NT2/D1 (cell line): ENCODE results near the gene OPALIN.

Source experiments
- YY1 ChIP-seq: IDR thresholded peaks from 2 replicates; pipeline ENCODE4 v1.6.1; 2011; ENCODE audit not compliant: insufficient read length, insufficient read depth
- ZNF274 ChIP-seq: IDR thresholded peaks from 2 replicates; pipeline ENCODE4 v1.6.1; 2011; ENCODE audit warnings: mild to moderate bottlenecking, low read depth, low read length

- TF ChIP-seq ZNF274 = no peak
- TF ChIP-seq YY1 = no peak
Observed at GRCh38 chr10:96306516-96306915, 52.3 kb downstream of the OPALIN start.
